HG03469 (cell line): ENCODE data around the gene MAPKAP1.
"Not testable (repeated sequence)": the region's sequence is repeated elsewhere in the genome, so short reads cannot be mapped to it uniquely, and the experiment has no call there.

Source experiments
- ATAC-seq: cut with Tn5 transposase; IDR thresholded peaks from one replicate; pipeline ENCODE4 v1.9.1; 2021; ENCODE audit warnings: mild to moderate bottlenecking, moderate library complexity, moderate number of reproducible peaks; ENCODE audit not compliant: unreplicated experiment

The MAPKAP1 gene

DNA sequence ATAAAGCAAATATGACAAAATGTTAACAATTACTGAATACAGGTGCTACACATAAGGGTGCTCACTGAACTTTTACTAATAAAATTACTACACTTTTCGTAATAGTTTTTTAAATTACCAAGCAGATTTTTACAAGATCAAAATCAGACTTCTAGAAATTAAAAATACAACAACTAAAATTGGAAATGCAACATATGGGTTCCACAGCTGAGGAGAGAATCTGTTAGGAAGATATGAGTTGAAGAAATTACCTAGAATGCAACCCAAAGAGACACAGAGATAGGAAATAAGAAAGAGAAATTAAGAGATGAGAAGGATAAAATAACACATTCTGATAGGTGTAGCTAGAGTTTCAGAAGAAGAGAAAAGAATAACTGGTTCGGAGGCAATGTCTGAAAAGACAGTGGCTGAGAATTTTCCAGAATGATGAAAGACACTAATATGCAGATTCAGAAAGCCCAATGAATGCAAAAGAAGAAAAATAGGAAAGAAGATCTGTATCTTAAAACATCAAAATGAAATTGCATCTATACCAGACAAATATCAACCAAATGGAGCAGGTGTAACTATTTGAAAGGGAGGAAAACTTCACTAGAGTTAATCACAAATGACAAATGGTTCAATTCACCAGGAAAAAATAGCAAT lies 95.8 kb downstream of the MAPKAP1 start:
- no peak for ATAC-seq

DNA sequence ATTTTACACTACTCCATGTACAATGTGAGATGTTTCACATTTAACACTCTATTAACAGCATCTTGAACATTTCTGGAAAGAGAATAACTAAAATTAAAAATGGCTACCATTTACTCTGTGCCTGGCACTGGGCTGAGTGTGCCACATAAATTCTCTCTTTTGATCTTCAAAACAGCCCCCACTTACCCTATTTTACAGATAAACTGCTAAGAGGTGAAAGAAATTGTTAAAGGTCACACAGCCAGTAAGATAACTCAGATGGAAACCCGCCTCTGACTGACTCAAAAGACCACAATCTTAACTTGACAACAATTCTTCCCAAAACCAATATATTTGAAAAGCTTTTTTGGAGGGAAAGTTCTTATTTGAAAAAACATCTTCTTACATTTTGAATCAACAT lies 97.3 kb downstream of the MAPKAP1 start:
- ATAC-seq: no peak

DNA sequence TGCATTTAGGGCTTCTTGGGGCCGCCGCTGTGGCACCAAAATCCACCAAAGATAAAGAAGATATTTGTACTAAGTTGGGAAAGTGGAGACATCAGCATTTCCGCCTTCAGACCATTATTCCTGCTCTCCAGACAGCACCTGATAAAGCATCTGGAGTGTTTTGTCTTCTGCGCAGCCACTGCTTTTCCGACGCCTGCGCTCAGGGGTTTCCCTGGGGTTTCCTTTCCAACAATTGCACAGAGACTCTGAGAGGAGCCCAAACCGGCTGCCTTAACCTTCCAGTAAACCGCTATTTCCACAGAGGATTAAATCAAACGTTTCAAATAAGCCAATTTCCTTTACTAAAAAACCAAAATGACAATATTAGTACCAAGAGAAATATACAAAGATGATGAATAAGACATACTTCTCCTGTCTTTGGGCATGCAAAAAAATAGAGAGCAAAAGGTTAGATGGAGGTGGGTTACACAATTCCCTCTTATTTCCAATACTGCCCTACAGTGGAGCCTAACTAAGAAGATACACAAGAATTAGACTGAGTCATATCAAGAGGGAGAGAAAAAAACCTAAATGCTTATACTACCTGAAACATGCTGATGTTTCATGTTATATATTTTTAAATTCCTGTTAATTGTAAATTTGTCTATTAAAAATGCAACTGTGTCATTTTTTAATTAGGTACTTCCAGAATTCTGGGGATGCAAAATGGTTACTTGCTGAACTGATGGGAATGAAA lies 98.4 kb downstream of the MAPKAP1 start:
- ATAC-seq: no peak

DNA sequence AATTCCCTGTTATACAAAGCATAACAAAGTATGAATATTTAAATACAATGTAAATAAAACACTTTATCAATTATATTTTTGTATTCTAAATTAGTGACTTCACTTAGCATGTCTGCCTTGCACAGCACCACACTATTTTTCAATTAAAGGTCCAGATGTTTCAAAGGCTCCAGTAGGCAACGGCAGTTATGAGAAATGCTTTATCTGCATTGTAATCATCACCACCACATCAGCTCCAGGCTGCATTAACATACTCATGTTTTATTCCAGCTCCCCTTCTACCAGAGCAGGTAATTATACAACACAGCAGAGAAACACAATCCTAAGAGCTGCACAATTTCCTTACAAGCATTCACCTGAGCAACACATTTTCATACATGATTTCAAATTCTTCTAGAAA lies 102.8 kb downstream of the MAPKAP1 start:
- no peak for ATAC-seq

DNA sequence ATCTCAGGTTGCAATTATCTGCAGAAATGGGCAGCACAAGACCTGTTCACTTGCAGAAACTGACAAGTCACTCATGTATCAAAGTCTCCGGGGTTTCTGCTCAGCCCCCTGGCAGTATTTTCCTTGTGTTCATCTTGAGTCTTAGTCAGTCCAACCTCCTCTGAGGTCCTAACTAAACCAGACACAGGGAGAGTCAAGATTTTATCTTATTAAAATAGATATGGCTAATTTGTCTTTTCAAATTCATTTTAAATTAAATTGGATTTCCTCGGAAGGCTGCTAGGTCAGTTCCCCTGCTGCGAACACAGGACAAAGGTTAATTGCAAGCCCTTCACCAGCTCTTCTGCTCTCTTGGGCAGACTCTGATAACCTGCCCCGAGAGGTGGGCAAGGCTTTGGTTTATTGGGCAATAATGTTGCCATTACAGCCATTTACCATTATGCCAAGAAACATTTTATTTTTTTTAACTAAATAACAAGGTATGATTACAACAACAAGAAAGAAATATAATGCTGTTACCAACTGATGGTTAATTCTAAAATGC lies 103.5 kb downstream of the MAPKAP1 start:
- ATAC-seq: no peak

DNA sequence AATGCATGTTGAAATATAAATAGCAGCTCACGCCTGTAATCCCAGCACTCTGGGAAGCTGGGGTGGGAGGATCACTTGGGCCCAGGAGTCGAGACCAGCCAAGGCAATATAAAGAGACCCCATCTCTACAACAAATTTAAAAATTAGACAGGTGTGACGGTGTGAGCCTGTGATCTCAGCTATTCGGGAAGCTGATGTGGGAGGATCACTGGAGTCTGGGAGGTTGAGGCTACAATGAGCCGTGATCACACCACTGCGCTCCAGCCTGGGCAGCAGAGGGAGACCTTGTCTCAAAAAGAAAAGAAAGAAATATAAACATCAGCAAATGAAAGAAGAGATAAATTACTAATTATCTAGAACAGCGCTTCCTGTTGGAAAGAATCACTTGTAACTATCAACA lies 105.0 kb downstream of the MAPKAP1 start:
- ATAC-seq: no peak

DNA sequence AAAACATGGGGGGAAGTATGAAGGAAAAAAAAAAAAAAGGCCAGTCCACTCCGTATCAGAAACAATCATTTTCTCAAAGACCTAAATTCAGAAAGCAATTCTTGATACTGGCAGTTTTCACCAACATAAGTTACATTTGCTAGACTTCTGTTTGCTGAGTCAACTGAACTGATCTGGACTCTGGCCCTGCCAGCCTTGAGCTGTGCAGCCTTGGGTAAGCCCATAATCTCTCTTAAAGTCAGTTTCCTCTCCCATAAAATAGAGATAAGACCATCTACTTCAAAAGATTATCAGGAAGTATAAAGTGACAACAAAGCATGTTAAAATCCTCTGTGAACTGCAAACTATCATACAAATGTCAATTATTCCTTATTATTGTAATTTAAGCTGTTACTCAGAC lies 106.8 kb downstream of the MAPKAP1 start:
- no peak for ATAC-seq

DNA sequence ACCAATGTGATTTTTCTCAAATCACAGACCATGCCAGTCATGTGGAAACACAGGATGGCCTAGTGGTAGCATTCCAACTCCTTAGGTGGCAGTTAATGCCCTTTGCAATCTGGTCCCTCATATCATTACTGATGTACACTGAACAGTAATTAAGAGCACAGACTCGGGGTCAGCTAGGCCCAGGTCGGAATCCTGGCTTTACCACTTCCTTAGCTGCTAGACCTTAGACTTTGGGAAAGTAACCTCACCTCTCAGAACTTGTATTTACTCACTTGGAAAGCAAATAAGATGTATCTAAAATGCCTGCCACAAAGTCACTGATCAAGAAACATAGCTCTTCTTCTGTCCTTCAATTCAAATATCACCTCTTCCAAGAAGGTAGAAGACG lies 112.8 kb downstream of the MAPKAP1 start:
- ATAC-seq: no peak

DNA sequence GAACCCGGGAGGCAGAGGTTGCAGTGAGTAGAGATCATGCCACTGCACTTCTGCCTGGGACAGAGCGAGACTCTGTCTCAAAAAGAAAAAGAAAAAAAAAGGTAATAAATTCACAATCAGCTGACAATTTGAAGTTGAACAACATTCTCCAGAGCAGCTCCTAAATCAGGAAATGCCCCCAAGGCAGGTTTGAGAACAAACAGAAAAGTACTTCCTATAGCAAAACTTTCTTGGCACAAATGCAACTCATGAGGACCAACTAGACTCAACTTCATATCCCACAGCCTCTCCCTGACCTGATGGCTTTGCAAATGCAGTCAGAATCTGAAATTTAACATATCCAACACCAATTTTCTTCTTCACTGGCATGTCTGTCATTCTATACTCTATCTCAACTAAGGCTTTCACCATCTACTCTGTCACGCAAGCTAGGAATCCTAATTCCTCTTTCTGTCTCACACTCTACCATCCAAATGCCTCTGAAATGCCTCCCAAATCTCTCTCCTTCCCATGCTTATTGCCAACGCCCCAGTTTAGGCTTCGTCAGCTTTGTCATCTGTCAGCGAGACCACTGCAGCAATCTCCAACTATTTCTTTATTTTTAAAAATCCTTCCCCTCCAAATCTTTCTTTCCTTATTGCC lies 113.3 kb downstream of the MAPKAP1 start:
- no peak for ATAC-seq

DNA sequence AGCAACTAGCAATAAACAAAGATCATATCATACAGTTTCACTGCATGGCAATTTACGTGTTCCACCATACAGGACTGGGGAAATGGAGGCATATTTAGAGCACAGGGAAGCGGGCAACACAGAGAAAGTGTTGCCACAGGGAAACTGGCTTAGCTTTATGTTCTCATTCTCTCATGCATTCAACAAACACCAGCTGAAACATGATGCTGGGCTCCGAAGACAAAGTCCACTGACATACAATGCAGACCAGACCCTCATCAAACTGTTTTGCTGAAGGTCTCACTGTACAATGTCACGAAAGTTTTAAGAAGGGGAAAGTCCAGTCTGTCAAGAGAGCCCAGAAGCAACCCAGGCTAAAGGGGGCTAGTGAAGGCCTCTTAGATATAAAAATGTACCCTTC lies 115.1 kb downstream of the MAPKAP1 start:
- ATAC-seq: no peak

DNA sequence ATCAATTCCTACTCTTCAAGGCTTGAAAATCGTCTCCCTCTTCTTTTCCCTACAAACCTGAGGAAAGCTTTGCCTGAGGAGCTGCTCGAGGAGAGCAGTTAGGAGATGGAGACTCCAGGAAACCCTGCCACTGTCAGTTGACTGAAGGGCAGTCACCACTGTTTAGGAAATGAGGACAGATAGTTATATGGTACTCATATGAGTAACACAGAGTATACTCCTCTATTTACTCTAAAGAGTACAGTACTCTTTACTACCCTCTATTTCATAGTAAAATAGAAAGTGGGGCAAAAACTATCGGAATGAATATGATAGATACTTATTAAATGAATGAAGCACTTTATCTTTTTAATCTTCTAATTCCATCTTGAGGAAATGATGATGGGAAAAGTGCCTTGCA lies 115.8 kb downstream of the MAPKAP1 start:
- no peak for ATAC-seq

DNA sequence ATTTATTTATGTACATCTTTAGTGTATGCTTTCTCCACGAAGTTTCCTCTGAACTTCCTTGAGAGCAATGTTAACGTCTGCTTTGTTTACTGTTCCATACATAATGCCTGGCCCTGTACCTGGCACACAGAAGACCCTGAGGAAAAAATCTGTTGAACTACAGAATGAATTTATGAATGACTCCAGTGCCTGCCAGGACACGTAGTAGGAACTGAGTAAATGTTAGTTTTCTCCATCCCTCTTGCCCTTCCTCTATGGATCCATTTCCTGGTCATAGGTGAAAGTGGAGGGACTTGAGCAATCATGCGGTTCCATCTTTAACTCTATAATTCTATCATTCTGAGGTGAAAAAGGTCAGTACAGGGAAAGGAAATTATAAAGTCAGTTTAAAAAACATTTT lies 117.7 kb downstream of the MAPKAP1 start:
- no peak for ATAC-seq

DNA sequence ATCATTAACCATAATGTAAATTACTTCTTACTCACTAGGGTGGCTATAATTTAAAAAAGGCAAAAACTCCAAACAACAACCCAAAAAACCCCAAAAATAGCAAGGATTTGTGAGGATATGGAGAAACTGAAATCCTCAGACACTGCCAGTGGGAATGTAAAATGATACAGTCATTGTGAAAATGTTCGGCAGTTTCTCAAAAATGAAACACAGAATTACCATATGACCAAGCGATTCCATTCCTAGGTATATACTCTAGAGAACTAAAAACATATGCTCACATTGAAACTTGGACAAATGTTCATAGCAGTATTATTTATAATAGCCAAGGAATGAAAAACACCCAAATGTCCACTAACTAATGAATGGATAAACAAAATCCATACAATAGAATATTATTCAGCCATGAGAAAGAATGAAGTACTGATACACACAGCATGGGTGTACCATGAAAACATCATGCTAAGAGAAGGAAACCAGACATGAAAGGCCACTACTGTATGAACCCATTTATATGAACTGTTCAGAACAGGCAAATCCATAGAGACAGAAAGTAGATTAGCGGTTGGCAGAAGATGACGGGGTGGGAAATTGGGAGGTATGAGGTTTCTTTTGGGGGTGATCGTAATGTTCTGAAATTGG lies 119.1 kb downstream of the MAPKAP1 start:
- no peak for ATAC-seq

DNA sequence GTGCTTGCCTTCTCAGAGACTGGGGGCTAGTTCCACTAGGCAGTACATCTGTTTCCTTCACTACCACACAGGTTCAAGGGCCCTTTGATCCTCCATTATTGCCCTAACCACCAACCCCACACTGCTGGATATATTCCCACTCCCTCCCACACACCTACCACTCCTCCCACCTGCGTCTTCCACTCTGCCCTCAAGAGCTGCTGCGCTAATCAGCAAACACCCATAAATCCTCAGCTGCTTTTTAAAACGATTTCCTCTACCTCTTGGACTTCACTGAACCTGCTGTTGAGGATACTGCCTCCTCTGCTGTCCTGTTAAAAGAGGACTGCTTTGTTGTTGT lies 120.9 kb downstream of the MAPKAP1 start:
- no peak for ATAC-seq

DNA sequence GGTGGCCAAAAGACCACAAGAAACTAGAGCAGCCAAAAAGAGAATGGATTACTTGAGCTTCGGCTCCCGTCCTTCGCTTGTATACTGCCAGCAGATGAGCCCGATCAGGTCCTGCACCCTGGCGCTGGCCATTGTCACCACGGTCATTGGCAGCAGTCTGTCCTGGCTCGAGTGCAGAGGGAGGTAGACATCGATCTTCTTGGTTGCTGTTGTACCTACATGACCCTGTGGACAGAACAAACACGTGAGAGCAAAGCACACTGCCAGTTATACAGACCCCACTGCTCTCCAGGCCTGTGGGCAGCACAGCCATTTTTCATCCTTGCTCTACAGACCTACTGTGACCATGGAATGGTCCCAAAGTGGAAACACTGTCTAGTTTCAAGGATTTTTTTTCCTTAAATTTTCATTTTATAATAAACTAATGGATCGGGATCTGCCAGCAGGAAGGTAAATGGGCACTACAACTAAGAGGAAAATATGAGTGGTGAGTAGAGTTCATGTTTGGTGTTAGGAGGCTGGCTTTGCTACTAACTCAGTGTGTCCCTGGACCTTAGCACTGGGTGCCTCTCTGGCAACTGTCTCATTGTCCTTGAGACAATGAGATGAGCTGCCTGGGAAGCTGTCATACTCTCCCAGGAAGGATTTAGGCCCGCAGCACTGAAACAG lies 121.4 kb downstream of the MAPKAP1 start:
- ATAC-seq: no peak

DNA sequence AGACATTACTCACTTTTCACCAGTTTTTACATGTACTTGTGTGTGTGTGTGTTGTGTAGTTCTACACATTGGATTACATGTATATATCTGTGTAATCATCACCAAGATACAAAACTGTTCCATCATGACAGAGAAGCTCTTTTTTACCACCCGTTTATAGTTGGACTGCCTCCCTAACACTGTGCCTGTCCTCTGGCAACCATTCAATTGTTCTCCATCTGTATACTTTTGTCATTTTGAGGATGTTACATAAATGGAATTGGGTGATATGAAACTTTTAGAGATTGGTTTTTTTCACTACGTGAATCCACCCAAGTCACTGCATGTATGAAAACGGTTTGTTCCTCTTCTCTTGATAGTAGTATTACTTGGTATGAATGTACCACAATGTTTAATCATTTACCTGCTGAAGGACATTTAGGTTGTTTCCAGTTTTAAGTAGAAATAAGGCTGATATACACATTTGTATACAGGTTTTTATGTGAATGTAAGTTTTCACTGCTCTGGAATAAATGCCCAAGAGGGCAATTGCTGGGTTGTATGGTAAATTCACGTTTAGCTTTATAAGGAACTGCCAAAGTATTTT lies 126.2 kb downstream of the MAPKAP1 start:
- no peak for ATAC-seq

DNA sequence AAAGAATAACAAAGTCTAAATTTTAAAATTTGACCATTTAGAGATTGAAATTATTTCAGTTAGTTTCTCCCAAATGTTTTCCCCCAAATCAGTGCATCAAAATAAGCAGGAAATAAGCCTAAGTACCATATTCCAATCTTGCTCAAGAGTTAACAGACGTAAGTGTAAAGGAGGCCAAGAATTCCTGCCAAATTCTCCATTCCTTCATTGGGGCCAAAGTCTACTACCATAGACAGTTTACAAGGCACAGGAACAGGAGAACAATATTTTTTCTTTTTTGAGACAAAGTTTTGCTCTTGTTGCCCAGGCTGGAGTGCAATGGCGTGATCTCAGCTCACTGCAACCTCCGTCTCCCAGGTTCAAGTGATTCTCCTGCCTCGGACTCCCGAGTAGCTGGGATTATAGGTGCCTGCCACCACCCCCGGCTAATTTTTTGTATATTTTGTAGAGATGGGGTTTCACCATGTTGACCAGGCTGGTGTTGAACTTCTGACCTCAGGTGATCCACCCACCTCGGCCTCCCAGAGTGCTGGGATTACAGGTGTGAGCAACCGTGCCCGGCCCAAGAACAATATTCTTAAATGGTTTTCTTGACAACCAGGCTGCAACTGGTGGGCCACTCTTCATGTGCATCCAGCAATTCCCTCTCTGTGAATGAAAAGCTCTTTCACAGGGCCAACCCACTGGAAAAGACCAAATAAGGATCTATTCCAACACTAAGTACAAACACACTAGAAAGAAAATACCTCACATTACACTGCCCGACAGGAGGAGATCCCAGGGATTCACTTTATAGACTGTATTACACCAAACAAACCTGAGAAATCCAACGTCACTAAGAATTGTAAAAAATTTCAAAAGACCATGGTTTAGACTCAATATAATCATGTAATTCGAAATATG lies 127.7 kb downstream of the MAPKAP1 start:
- no peak for ATAC-seq

DNA sequence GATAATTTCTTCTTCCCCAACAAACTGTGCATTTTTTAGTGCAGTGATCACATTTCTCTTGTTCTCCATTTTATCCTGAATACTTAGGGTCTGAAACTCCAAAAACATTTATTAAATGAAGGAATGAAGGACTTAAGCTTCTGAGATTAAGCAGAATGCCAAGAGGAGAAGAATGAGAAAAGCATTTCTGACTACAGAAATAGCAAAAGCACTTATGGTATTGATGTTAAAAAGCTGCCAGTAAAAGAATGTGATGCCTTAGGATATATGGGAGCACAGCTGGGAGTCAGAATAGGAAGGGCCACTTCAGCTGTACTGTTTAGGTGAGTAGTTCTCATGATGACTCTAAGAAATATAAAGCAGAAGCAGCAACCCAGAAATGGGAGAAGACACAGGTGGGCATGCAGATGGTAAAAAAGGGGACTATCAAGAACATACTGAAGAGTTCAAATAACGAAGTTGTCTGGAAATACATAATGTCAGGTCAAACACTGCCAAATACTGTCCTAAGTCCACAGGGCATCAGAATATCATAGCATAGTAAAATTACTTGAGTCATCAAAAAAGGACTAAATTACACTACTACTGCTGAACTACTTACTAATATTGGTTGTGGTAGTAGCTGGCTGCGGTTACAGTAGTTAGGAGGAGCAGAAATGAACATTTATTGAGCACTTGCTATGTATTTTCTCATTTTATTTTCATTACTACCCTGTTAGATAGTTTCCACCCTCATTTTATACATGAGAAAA lies 132.7 kb downstream of the MAPKAP1 start:
- ATAC-seq: no peak

DNA sequence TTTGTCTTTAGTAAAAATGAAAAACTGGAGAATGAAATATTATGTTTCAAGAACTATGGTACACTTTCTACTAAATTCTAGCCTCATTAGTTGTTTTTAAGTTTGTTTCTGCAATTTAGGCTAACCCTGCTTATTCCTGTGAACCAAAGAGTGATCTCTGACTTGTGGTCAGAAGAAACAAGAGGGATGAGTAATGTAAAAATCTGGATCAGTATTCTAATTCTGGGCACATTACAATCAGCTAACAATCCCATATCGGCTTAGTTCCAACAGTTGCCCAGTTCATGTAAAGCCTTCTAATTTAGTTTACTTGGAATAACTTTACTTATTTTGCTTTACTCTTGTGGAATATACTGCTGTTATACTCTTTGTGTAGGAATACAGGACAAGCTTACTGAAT lies 134.5 kb downstream of the MAPKAP1 start:
- ATAC-seq: not testable (repeated sequence)
